GM21423 (cell line): ENCODE measurements around the gene ZNF813.
"Not testable (repeated sequence)": the region's sequence is repeated elsewhere in the genome, so short reads cannot be mapped to it uniquely, and the experiment has no call there.

ENCODE experiments used
- ATAC-seq: cut with Tn5 transposase; IDR thresholded peaks from one replicate; pipeline ENCODE4 v1.9.1; 2021; ENCODE audit warnings: mild to moderate bottlenecking, moderate library complexity; ENCODE audit not compliant: unreplicated experiment

The ZNF813 gene

GRCh38 chr19:53467485-53468262, at the start of gene ZNF813:
ZNF813 (plus strand) TSS chr19:53467733; CDS start chr19:53483823, 16,090 bp downstream.
- peak; percentile 90 for ATAC-seq

GRCh38 chr19:53420520-53421315, 46.8 kb upstream of the ZNF813 start:
- ATAC-seq: not testable (repeated sequence)

- no peak for ATAC-seq
These were observed 45.0 kb upstream of the ZNF813 start for GRCh38 chr19:53422551-53422950.

GRCh38 chr19:53423074-53423473, 44.5 kb upstream of the ZNF813 start:
- not testable (repeated sequence) for ATAC-seq

- ATAC-seq: not testable (repeated sequence)
These were observed 43.9 kb upstream of the ZNF813 start for GRCh38 chr19:53423680-53424079.

GRCh38 chr19:53424968-53425597, 42.5 kb upstream of the ZNF813 start:
- ATAC-seq: no peak

GRCh38 chr19:53431399-53432087, 36.0 kb upstream of the ZNF813 start, which contains the start of gene ZNF761:
ZNF761 (plus strand) TSS chr19:53431984; CDS start chr19:53447269, 15,285 bp downstream.
- peak; percentile 97 for ATAC-seq

GRCh38 chr19:53432088-53432661, 35.4 kb upstream of the ZNF813 start:
- peak; percentile 14 for ATAC-seq

- ATAC-seq: not testable (repeated sequence)
These were observed 23.7 kb upstream of the ZNF813 start for GRCh38 chr19:53443809-53444208.

- ATAC-seq: not testable (repeated sequence)
These were observed 20.3 kb upstream of the ZNF813 start for GRCh38 chr19:53447196-53447595.

- ATAC-seq: no peak
These were observed 11.7 kb upstream of the ZNF813 start for GRCh38 chr19:53455828-53456227.

GRCh38 chr19:53460131-53460721, 7.3 kb upstream of the ZNF813 start:
- ATAC-seq: not testable (repeated sequence)

- ATAC-seq: no peak
These were observed 5.7 kb upstream of the ZNF813 start for GRCh38 chr19:53461866-53462265.

GRCh38 chr19:53462861-53463260, 4.7 kb upstream of the ZNF813 start:
- ATAC-seq: no peak

- ATAC-seq: no peak
These were observed 4.3 kb upstream of the ZNF813 start for GRCh38 chr19:53463263-53463662.

- peak; percentile 30 for ATAC-seq
These were observed 628 bp upstream of the ZNF813 start for GRCh38 chr19:53466726-53467484.

- ATAC-seq: not testable (repeated sequence)
These were observed 1.1 kb downstream of the ZNF813 start for GRCh38 chr19:53468628-53469027.

GRCh38 chr19:53471916-53472315, 4.4 kb downstream of the ZNF813 start:
- no peak for ATAC-seq

GRCh38 chr19:53474832-53475231, 7.3 kb downstream of the ZNF813 start:
- not testable (repeated sequence) for ATAC-seq
